DOHH2 (cell line): ENCODE results near the gene KIF26B.

Source experiments
- EZH2phosphoT487 ChIP-seq: fragments of 200-600 bp; sonication (generic); IDR thresholded peaks from 2 replicates; pipeline ENCODE4 v1.6.1; 2017; ENCODE audit warnings: borderline replicate concordance, mild to moderate bottlenecking, antibody characterized with exemption, low read length, moderate library complexity, mixed read lengths
- TF ChIP-seq, protein P1 (sequence below): fragments of 200-600 bp; sonication (generic); IDR thresholded peaks from one replicate; pipeline ENCODE4 v1.5.1; 2014; ENCODE audit warnings: antibody characterized with exemption, mild to moderate bottlenecking, low read depth, low read length; ENCODE audit not compliant: poor library complexity, severe bottlenecking

DNA sequence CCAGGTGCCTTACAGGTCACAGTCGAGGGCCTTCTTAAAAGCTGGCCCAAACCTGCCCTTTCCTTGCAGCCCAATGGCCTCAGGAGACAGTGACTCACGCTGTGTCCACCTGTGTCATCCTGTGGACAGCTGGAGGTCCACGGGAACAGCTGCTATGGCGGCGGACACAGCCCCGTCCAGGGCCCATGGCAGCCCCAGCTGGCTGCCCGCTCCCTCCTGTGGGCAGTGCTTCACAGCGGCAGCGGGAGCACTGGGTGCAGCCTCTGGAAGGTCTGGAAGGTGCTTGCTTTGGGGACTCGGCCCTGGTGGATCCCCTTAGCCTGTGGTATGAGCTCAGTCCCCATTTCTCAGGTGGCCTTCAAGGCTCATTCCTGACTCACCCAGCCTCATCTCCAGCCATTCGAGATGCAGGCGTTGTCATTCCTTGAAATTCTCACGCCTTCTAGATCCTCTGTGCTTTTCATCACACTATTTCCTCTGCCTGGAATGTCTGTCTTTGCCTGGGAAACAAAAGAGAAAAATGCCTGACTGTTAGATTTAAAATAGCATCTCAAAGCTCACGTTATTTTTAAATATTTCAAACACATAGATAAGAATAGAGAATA is 86.8 kb downstream of the KIF26B start:
- TF ChIP-seq, protein P1, sequence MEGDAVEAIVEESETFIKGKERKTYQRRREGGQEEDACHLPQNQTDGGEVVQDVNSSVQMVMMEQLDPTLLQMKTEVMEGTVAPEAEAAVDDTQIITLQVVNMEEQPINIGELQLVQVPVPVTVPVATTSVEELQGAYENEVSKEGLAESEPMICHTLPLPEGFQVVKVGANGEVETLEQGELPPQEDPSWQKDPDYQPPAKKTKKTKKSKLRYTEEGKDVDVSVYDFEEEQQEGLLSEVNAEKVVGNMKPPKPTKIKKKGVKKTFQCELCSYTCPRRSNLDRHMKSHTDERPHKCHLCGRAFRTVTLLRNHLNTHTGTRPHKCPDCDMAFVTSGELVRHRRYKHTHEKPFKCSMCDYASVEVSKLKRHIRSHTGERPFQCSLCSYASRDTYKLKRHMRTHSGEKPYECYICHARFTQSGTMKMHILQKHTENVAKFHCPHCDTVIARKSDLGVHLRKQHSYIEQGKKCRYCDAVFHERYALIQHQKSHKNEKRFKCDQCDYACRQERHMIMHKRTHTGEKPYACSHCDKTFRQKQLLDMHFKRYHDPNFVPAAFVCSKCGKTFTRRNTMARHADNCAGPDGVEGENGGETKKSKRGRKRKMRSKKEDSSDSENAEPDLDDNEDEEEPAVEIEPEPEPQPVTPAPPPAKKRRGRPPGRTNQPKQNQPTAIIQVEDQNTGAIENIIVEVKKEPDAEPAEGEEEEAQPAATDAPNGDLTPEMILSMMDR, result no peak
- TF ChIP-seq EZH2phosphoT487, result no peak
